Activated CD8-positive, alpha-beta memory T cell treated with anti-CD3 and anti-CD28 coated beads, Interleukin-2, amount 10 ng/mL, durations not matched to agents 7 days and 5 days (primary cell): ENCODE data around the gene LOC128125822.
"Not testable (repeated sequence)": the region's sequence is repeated elsewhere in the genome, so short reads cannot be mapped to it uniquely, and the experiment has no call there.

Experiments used
- ATAC-seq: fragments of 150-1000 bp; cut with Tn5 transposase; one replicate; pipeline ENCODE4 v1.10.0; 2021; ENCODE audit warnings: moderate library complexity
- CTCF ChIA-PET: fragments of 350-600 bp; sonication (Branson Sonifier 250); formaldehyde crosslinking; loops from one replicate; lab custom pipeline; 2021; ENCODE audit warnings: antibody characterized with exemption; lab: Charles Lee
- DNase-seq: peaks from one replicate; pipeline ENCODE4 v3.0.0-alpha.2; 2020
- H3K27ac Mint-ChIP-seq: one replicate; pipeline ENCODE4 v1.8.0; 2021; ENCODE audit warnings: mild to moderate bottlenecking, mixed read lengths
- H3K27me3 Mint-ChIP-seq: one replicate; pipeline ENCODE4 v1.8.0; 2021; ENCODE audit warnings: mixed read lengths
- H3K36me3 Mint-ChIP-seq: one replicate; pipeline ENCODE4 v1.8.0; 2021; ENCODE audit warnings: mild to moderate bottlenecking, mixed read lengths
- H3K4me1 Mint-ChIP-seq: one replicate; pipeline ENCODE4 v1.8.0; 2021; ENCODE audit warnings: mixed read lengths
- H3K4me3 Mint-ChIP-seq: one replicate; pipeline ENCODE4 v1.8.0; 2021; ENCODE audit warnings: mild to moderate bottlenecking, moderate library complexity, mixed read lengths
- H3K9me3 Mint-ChIP-seq: one replicate; pipeline ENCODE4 v1.8.0; 2022; ENCODE audit warnings: low read depth, mixed read lengths

The LOC128125822 gene

DNA sequence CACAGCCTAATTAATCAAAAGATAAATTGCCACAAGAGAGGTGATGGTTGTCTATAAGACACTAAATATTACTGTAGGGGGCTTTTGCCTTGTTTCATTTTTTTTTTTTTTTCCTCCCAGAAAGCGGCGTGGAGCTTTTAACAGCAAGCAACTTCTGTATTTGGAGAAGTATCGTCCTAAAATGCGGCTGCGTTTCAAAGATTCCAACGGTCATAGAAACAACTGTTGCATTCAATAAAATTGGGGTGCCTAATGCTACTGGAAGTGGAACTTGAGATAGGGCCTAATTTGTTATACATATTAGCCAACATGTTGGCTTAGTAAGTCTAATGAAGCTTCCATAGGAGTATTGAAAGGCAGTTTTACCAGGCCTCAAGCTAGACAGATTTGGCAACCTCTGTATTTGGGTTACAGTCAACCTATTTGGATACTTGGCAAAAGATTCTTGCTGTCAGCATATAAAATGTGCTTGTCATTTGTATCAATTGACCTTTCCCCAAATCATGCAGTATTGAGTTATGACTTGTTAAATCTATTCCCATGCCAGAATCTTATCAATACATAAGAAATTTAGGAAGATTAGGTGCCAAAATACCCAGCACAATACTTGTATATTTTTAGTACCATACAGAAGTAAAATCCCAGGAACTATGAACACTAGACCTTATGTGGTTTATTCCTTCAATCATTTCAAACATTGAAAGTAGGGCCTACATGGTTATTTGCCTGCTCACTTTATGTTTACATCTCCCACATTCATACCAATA, 7.8 kb downstream of the LOC128125822 start:
- Mint-ChIP-seq H3K4me3 (no peak overlapping the region), H3K27ac (no peak overlapping the region), H3K9me3 (no peaks in the 10 kb centered on the region), H3K36me3 (peaks cover 49% of the 10 kb centered on the region), H3K27me3 (no peaks in the 10 kb centered on the region), H3K4me1 (peaks cover 17% of the 10 kb centered on the region)
- CTCF ChIA-PET: no interaction called here
- no peak for DNase-seq
- no peak for ATAC-seq

DNA sequence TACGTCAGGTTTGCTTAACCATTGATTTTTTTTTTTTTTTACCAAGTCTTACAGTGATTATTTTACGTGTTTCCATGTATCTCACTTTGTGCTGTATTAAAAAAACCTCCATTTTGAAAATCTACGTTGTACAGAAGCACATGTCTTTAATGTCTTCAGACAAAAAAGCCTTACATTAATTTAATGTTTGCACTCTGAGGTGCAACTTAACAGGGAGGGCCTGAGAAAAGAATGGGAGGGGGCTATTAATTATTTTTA, 8.4 kb downstream of the LOC128125822 start:
- Mint-ChIP-seq H3K4me1 (peaks cover 12% of the 10 kb centered on the region), H3K27me3 (no peaks in the 10 kb centered on the region), H3K4me3 (no peak overlapping the region), H3K9me3 (no peaks in the 10 kb centered on the region), H3K36me3 (peaks cover 48% of the 10 kb centered on the region), H3K27ac (no peak overlapping the region)
- CTCF ChIA-PET: no interaction called here
- ATAC-seq (no peak), DNase-seq (no peak)

GRCh38 chr6:63581355-63582013, 9.2 kb downstream of the LOC128125822 start:
- H3K4me3 Mint-ChIP-seq: no peak overlapping the region
- H3K9me3 Mint-ChIP-seq: no peaks in the 10 kb centered on the region
- peaks cover 7% of the 10 kb centered on the region for H3K4me1 Mint-ChIP-seq
- CTCF ChIA-PET: no interaction called here
- no peak for DNase-seq
- H3K27me3 Mint-ChIP-seq: no peaks in the 10 kb centered on the region
- no peak overlapping the region for H3K27ac Mint-ChIP-seq
- H3K36me3 Mint-ChIP-seq: peaks cover 43% of the 10 kb centered on the region
- no peak for ATAC-seq

GRCh38 chr6:63582579-63583231, 10.4 kb downstream of the LOC128125822 start:
- Mint-ChIP-seq H3K4me1 (no peaks in the 10 kb centered on the region), H3K4me3 (no peak overlapping the region), H3K9me3 (no peaks in the 10 kb centered on the region), H3K27me3 (no peaks in the 10 kb centered on the region), H3K27ac (no peak overlapping the region), H3K36me3 (peaks cover 35% of the 10 kb centered on the region)
- ATAC-seq (no peak), DNase-seq (no peak)
- CTCF ChIA-PET: no interaction called here

DNA sequence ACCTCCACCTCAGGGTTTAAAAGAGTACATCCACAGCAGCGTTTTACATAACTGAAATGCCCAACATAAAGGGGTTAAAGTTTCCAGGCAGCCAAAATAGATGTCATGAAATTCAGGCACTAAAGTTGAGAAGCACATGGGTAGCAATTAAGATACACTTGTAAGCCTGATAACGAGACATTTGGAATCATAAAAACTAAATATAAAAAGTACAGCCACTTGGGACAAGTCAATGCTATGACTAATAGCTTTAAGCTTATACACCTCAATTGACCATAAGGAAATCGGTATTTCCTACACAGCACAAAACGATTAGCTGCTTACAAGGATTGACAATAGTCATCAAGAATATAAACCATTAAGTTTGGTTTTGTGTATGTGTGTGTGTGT, 11.8 kb downstream of the LOC128125822 start:
- Mint-ChIP-seq H3K4me1 (no peaks in the 10 kb centered on the region), H3K27me3 (no peaks in the 10 kb centered on the region), H3K36me3 (peaks cover 32% of the 10 kb centered on the region), H3K27ac (no peak overlapping the region), H3K4me3 (no peak overlapping the region), H3K9me3 (no peaks in the 10 kb centered on the region)
- CTCF ChIA-PET: interaction anchor here (0.8 kb wide), 1 partner anchor 231 kb away, joined by 4 read pairs; no protein-coding TSS in a partner anchor
- ATAC-seq: no peak
- DNase-seq: no peak

DNA sequence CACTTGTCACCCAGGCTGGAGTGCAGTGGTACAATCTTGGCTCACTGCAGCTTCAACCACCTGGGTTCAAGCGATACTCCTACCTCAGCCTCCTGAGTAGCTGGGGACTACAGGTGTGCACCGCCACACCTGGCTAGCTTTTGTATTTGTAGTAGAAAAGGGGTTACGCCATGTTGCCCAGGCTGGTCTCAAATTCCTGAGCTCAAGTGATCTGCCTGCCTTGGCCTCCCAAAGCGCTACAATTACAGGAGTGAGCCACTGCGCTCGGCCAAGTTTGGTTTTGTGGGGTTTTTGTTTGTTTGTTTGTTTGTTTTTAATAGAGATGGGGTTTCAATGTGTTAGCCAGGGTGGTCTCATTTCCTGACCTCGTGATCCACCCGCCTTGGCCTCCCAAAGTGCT, 12.3 kb downstream of the LOC128125822 start:
- no peaks in the 10 kb centered on the region for H3K27me3 Mint-ChIP-seq
- peaks cover 30% of the 10 kb centered on the region for H3K36me3 Mint-ChIP-seq
- no peaks in the 10 kb centered on the region for H3K4me1 Mint-ChIP-seq
- no peaks in the 10 kb centered on the region for H3K9me3 Mint-ChIP-seq
- no peak overlapping the region for H3K4me3 Mint-ChIP-seq
- CTCF ChIA-PET: interaction anchor here (0.8 kb wide), 1 partner anchor 231 kb away, joined by 4 read pairs; no protein-coding TSS in a partner anchor
- H3K27ac Mint-ChIP-seq: no peak overlapping the region
- no peak for ATAC-seq
- DNase-seq: no peak

GRCh38 chr6:63585652-63586051, 13.4 kb downstream of the LOC128125822 start:
- not testable (repeated sequence) for H3K27me3 Mint-ChIP-seq, H3K4me1 Mint-ChIP-seq, H3K4me3 Mint-ChIP-seq, H3K9me3 Mint-ChIP-seq, DNase-seq, H3K27ac Mint-ChIP-seq, ATAC-seq
- H3K36me3 Mint-ChIP-seq: peaks cover 19% of the 10 kb centered on the region
- CTCF ChIA-PET: interaction anchor here (2.1 kb wide), 1 partner anchor 12 kb away, joined by 7 read pairs; no protein-coding TSS in a partner anchor

- no peak for ATAC-seq
- Mint-ChIP-seq H3K4me3 (no peak overlapping the region), H3K27ac (no peak overlapping the region), H3K9me3 (no peaks in the 10 kb centered on the region), H3K36me3 (no peaks in the 10 kb centered on the region), H3K4me1 (peaks cover 3% of the 10 kb centered on the region), H3K27me3 (peaks cover 5% of the 10 kb centered on the region)
- CTCF ChIA-PET: no interaction called here
- no peak for DNase-seq
Measured at GRCh38 chr6:63589952-63590411, 17.7 kb downstream of the LOC128125822 start.

GRCh38 chr6:63592886-63593285, 20.6 kb downstream of the LOC128125822 start:
- DNase-seq: no peak
- no peak for ATAC-seq
- Mint-ChIP-seq H3K4me3 (no peak overlapping the region), H3K27me3 (peaks cover 5% of the 10 kb centered on the region), H3K27ac (no peak overlapping the region), H3K4me1 (peaks cover 8% of the 10 kb centered on the region), H3K36me3 (no peaks in the 10 kb centered on the region), H3K9me3 (no peaks in the 10 kb centered on the region)
- CTCF ChIA-PET: interaction anchor here (0.7 to 1.7 kb wide), 3 partner anchors 19 to 172 kb away, joined by 3 to 4 read pairs (median 3); no protein-coding TSS in a partner anchor

- ATAC-seq (no peak), DNase-seq (no peak)
- H3K36me3 Mint-ChIP-seq: peaks cover 2% of the 10 kb centered on the region
- H3K4me1 Mint-ChIP-seq: peaks cover 21% of the 10 kb centered on the region
- H3K4me3 Mint-ChIP-seq: peak overlapping the region; percentile 73
- CTCF ChIA-PET: interaction anchor here (1.2 to 6.1 kb wide), 19 partner anchors 10 to 245 kb away, joined by 3 to 67 read pairs (median 6); partner anchors contain the start of gene PHF3
- peaks cover 5% of the 10 kb centered on the region for H3K27me3 Mint-ChIP-seq
- no peak overlapping the region for H3K27ac Mint-ChIP-seq
- no peaks in the 10 kb centered on the region for H3K9me3 Mint-ChIP-seq
Measured at GRCh38 chr6:63597141-63598048, 25.1 kb downstream of the LOC128125822 start.

DNA sequence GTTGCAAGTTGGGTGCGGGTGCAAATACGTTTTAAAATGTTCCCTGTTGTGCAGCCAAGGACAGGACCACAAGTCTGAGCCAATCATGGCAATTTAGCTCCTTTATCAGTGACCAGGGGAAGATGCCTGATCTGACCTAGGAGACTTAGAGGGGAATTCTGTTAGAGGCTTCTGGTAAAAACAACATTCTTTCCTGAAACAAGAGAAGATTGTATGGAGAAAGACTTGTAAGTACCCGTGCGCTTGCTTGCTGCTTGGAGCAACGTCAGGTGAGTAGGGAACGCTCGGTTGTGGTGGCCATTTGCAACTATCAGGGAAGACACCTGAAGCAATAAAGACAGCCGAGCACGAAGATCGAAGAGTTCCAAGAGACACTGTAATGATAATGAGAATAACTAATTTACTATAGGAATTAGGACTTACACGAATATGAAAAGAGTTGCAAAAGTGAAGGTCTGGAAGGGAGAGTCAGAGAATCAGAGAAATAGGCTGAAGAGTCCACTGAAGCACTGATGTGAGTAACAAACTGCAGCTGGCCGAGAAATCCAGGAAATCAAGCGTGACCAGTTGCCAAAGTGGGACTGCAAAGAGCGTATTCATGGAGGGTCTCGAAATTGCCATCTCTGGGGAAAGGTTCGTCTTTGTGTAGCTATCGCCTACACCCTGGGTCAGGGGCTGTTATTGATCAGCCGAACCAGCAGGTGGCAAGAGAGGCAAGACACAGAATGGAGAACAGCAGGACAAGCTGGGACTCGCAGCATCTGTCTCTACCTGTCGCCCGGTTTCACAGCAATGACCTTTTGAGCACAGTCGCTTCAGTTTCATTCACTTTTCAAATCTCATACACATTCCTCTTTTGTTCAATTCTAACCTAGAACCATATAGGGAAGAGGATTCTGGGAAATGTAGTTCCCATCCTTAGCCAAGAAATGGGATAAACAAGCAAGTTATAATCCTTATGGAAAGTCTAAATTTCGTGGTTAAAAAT, 26.1 kb downstream of the LOC128125822 start:
- peaks cover 21% of the 10 kb centered on the region for H3K4me1 Mint-ChIP-seq
- H3K9me3 Mint-ChIP-seq: no peaks in the 10 kb centered on the region

GRCh38 chr6:63599243-63599642, 27.0 kb downstream of the LOC128125822 start:
- no peak overlapping the region for H3K4me3 Mint-ChIP-seq
- no peak overlapping the region for H3K27ac Mint-ChIP-seq
- ATAC-seq (no peak), DNase-seq (no peak)
- H3K27me3 Mint-ChIP-seq: peaks cover 3% of the 10 kb centered on the region
- H3K36me3 Mint-ChIP-seq: peaks cover 2% of the 10 kb centered on the region
- no peaks in the 10 kb centered on the region for H3K9me3 Mint-ChIP-seq
- peaks cover 21% of the 10 kb centered on the region for H3K4me1 Mint-ChIP-seq
- CTCF ChIA-PET: interaction anchor here (0.8 to 6.1 kb wide), 23 partner anchors 8 to 247 kb away, joined by 3 to 67 read pairs (median 5); partner anchors contain the start of gene PHF3

More for the DNA sequence above, 26.1 kb downstream of the LOC128125822 start:
- DNase-seq (peak; percentile 84), ATAC-seq (peak; percentile 100)
- CTCF ChIA-PET: interaction anchor here (0.6 to 6.1 kb wide), 39 partner anchors 9 to 246 kb away, joined by 3 to 67 read pairs (median 4); partner anchors contain the start of gene PHF3
- H3K36me3 Mint-ChIP-seq: peaks cover 2% of the 10 kb centered on the region
- H3K27ac Mint-ChIP-seq: peak overlapping the region; percentile 55
- peak overlapping the region; percentile 73 for H3K4me3 Mint-ChIP-seq
- H3K27me3 Mint-ChIP-seq: peaks cover 3% of the 10 kb centered on the region
